HCT116 (cell line): ENCODE results near the gene CYTH2.
"Not testable (repeated sequence)": the region's sequence is repeated elsewhere in the genome, so short reads cannot be mapped to it uniquely, and the experiment has no call there.

Source experiments
- EZH2 ChIP-seq: fragments of 200-600 bp; sonication (generic); IDR thresholded peaks from 2 replicates; pipeline ENCODE4 v1.6.1; 2017; ENCODE audit warnings: antibody characterized with exemption, mixed run types
- RAD21 ChIP-seq: IDR thresholded peaks from 2 replicates; pipeline ENCODE4 v1.6.1; 2012; ENCODE audit warnings: low read depth, mild to moderate bottlenecking

DNA sequence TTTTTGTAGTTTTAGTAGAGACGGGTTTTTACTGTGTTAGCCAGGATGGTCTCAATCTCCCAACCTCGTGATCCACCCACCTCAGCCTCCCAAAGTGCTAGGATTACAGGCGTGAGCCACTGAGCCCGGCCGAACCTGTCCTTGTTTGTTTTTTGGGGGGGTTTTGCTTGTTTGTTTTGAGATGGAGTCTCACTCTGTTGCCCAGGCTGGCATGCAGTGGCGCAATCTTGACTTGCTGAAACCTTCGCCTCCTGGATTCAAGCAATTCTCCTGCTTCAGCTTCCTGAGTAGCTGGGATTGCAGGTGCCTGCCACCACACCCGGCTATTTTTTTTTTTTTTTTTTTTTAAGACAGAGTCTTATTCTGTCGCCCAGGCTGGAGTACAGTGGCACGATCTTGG is 17.5 kb downstream of the CYTH2 start:
- TF ChIP-seq RAD21, EZH2: not testable (repeated sequence)
